Osteoblast (primary cell): ENCODE measurements around the gene MS4A12. TPM values are rescaled to one million over a fixed set of nuclear protein-coding genes. Genes with fewer than 3 reads are reported as not detected.
"Not testable (repeated sequence)": the region's sequence is repeated elsewhere in the genome, so short reads cannot be mapped to it uniquely, and the experiment has no call there.

Source experiments
- DNase-seq: peaks from one replicate; pipeline ENCODE4 v3.0.0; 2011; ENCODE audit warnings: low spot score, mixed read lengths; ENCODE audit not compliant: insufficient read length; ENCODE audit errors: missing footprints
- H2AFZ ChIP-seq: 2 replicates; pipeline ENCODE4 v1.6.0; 2011; ENCODE audit warnings: mild to moderate bottlenecking, low read length
- H3K27ac ChIP-seq: 2 replicates; pipeline ENCODE4 v1.5.1; 2011; ENCODE audit warnings: mild to moderate bottlenecking, low read depth, low read length, moderate library complexity
- H3K27me3 ChIP-seq: 2 replicates; pipeline ENCODE4 v1.6.0; 2012; ENCODE audit warnings: mild to moderate bottlenecking, control low read depth, inconsistent platforms, low read length, moderate library complexity; ENCODE audit not compliant: insufficient read depth
- H3K36me3 ChIP-seq: 2 replicates; pipeline ENCODE4 v1.5.1; 2011; ENCODE audit warnings: mild to moderate bottlenecking, low read length, control low read depth, moderate library complexity; ENCODE audit not compliant: insufficient read depth
- H3K4me1 ChIP-seq: 2 replicates; pipeline ENCODE4 v1.5.1; 2011; ENCODE audit warnings: mild to moderate bottlenecking, low read length, control low read depth, moderate library complexity; ENCODE audit not compliant: insufficient read depth
- H3K4me2 ChIP-seq: 2 replicates; pipeline ENCODE4 v1.6.0; 2011; ENCODE audit warnings: mild to moderate bottlenecking, low read length; ENCODE audit not compliant: insufficient read depth
- H3K4me3 ChIP-seq: fragments of 200-600 bp; sonication (generic); 3 replicates; pipeline ENCODE4 v1.5.1; 2012; ENCODE audit warnings: mild to moderate bottlenecking, low read length, inconsistent platforms; ENCODE audit not compliant: insufficient read depth
- H3K79me2 ChIP-seq: 2 replicates; pipeline ENCODE4 v1.6.0; 2012; ENCODE audit warnings: mild to moderate bottlenecking, low read length, control low read depth, inconsistent platforms; ENCODE audit not compliant: insufficient read depth
- H3K9me3 ChIP-seq: 2 replicates; pipeline ENCODE4 v1.5.1; 2011; ENCODE audit warnings: low read depth, low read length, control low read depth
- H4K20me1 ChIP-seq: 2 replicates; pipeline ENCODE4 v1.6.0; 2012; ENCODE audit warnings: mild to moderate bottlenecking, low read length, control low read depth; ENCODE audit not compliant: insufficient read depth
- CTCF ChIP-seq: IDR thresholded peaks from 2 replicates; pipeline ENCODE4 v1.5.1; 2011; ENCODE audit warnings: mild to moderate bottlenecking, low read depth, low read length, moderate library complexity; ENCODE audit errors: extremely low read depth
- total RNA-seq: library from RNA; depleted of rRNA; stranded (reverse); fragments of >200 nt; gene quantifications from 2 replicates; pipeline ENCODE4 v1.2.3, GENCODE V29; 2012

Gene MS4A12
- total RNA-seq: not detected in 2 replicates

GRCh38 chr11:60492488-60493009, at the start of gene MS4A12:
MS4A12 (plus strand) TSS chr11:60492778; CDS start chr11:60497319, 4,541 bp downstream.
- Histone ChIP-seq H3K36me3 (no peaks in the 10 kb centered on the region), H2AFZ (no peak within 1 kb of the TSS), H3K9me3 (peaks cover 4% of the 10 kb centered on the region), H3K4me2 (no peak within 1 kb of the TSS), H3K27me3 (no peaks in the 10 kb centered on the region), H3K27ac (no peak within 1 kb of the TSS), H3K4me3 (no peak within 1 kb of the TSS), H3K4me1 (no peaks in the 10 kb centered on the region), H3K79me2 (no peaks in the 10 kb centered on the region), H4K20me1 (no peaks in the 10 kb centered on the region)
- DNase-seq: no peak
- TF ChIP-seq CTCF: no peak

- no peaks in the 10 kb centered on the region for H3K36me3 ChIP-seq
- no peaks in the 10 kb centered on the region for H3K27me3 ChIP-seq
- no peak overlapping the region for H3K4me2 ChIP-seq
- no peak overlapping the region for H3K27ac ChIP-seq
- no peak overlapping the region for H3K4me3 ChIP-seq
- TF ChIP-seq CTCF: no peak
- H2AFZ ChIP-seq: no peak overlapping the region
- DNase-seq: no peak
- H4K20me1 ChIP-seq: no peaks in the 10 kb centered on the region
- no peaks in the 10 kb centered on the region for H3K9me3 ChIP-seq
- H3K4me1 ChIP-seq: no peaks in the 10 kb centered on the region
- no peaks in the 10 kb centered on the region for H3K79me2 ChIP-seq
Measured at GRCh38 chr11:60447070-60447469, 45.5 kb upstream of the MS4A12 start.

GRCh38 chr11:60447846-60448245, 44.7 kb upstream of the MS4A12 start:
- H3K4me2 ChIP-seq: no peak overlapping the region
- no peaks in the 10 kb centered on the region for H3K4me1 ChIP-seq
- H3K36me3 ChIP-seq: no peaks in the 10 kb centered on the region
- DNase-seq: no peak
- no peak for TF ChIP-seq CTCF
- H3K27ac ChIP-seq: no peak overlapping the region
- no peaks in the 10 kb centered on the region for H3K79me2 ChIP-seq
- no peaks in the 10 kb centered on the region for H3K27me3 ChIP-seq
- no peaks in the 10 kb centered on the region for H3K9me3 ChIP-seq
- no peak overlapping the region for H2AFZ ChIP-seq
- H4K20me1 ChIP-seq: no peaks in the 10 kb centered on the region
- no peak overlapping the region for H3K4me3 ChIP-seq

GRCh38 chr11:60451185-60451584, 41.4 kb upstream of the MS4A12 start:
- not testable (repeated sequence) for H3K9me3 ChIP-seq, H3K4me2 ChIP-seq, DNase-seq, H3K4me1 ChIP-seq, H3K79me2 ChIP-seq, H4K20me1 ChIP-seq, H3K4me3 ChIP-seq, H3K27me3 ChIP-seq, H2AFZ ChIP-seq, H3K36me3 ChIP-seq, H3K27ac ChIP-seq
